ENCODE data around the gene AACS.

Gene AACS

GRCh38 chr12:125160281-125160955 lies 95.2 kb downstream of the AACS start:
- DNase-seq: no peak

- no peak for DNase-seq
Measured at GRCh38 chr12:125161712-125162022, 96.4 kb downstream of the AACS start.

GRCh38 chr12:125162489-125163028 lies 97.3 kb downstream of the AACS start:
- no peak for DNase-seq

- no peak for DNase-seq
Measured at GRCh38 chr12:125163148-125163547, 97.9 kb downstream of the AACS start.

- DNase-seq: no peak
Measured at GRCh38 chr12:125164541-125164940, 99.3 kb downstream of the AACS start.

- DNase-seq: no peak
Measured at GRCh38 chr12:125166041-125166440, 100.8 kb downstream of the AACS start.

GRCh38 chr12:125167658-125168057 lies 102.4 kb downstream of the AACS start:
- DNase-seq: no peak

- no peak for DNase-seq
Measured at GRCh38 chr12:125169451-125169850, 104.2 kb downstream of the AACS start.

GRCh38 chr12:125169870-125170269 lies 104.6 kb downstream of the AACS start:
- no peak for DNase-seq

- no peak for DNase-seq
Measured at GRCh38 chr12:125171267-125171666, 106.0 kb downstream of the AACS start.

GRCh38 chr12:125172231-125172850 lies 107.1 kb downstream of the AACS start:
- no peak for DNase-seq

- no peak for DNase-seq
Measured at GRCh38 chr12:125175576-125175975, 110.3 kb downstream of the AACS start.

GRCh38 chr12:125178222-125178621 lies 113.0 kb downstream of the AACS start:
- DNase-seq: no peak

- no peak for DNase-seq
Measured at GRCh38 chr12:125180144-125180543, 114.9 kb downstream of the AACS start.

- DNase-seq: no peak
Measured at GRCh38 chr12:125181107-125181506, 115.9 kb downstream of the AACS start.

GRCh38 chr12:125183187-125184067 lies 118.2 kb downstream of the AACS start:
- peak; percentile 82 for DNase-seq

GRCh38 chr12:125184213-125184967 lies 119.2 kb downstream of the AACS start:
- no peak for DNase-seq

GRCh38 chr12:125185311-125185739 lies 120.1 kb downstream of the AACS start:
- no peak for DNase-seq

- peak; percentile 8 for DNase-seq
Measured at GRCh38 chr12:125185740-125186470, 120.7 kb downstream of the AACS start, which contains the start of gene TMEM132B. TMEM132B (plus strand) TSS chr12:125186386.

GRCh38 chr12:125186471-125187147 lies 121.4 kb downstream of the AACS start:
- no peak for DNase-seq

GRCh38 chr12:125187148-125187745 lies 122.0 kb downstream of the AACS start:
- no peak for DNase-seq

Measured in activated naive CD4-positive, alpha-beta T cell treated with Interleukin-2 at 50 U/mL for 16 hours (primary cell).